Bronchial epithelial cell (primary cell): ENCODE data around the gene TXNRD3. TPM values are rescaled to one million over a fixed set of nuclear protein-coding genes. Genes with fewer than 3 reads are reported as not detected.

Experiments
- DNase-seq: peaks from one replicate; pipeline ENCODE4 v3.0.0-alpha.2; 2010; ENCODE audit warnings: low read depth
- FAIRE-seq: peaks from 2 replicates; lab custom pipeline; 2011; peaks lifted over from hg19 to GRCh38; lab: Jason Lieb, UNC
- H3K27me3 ChIP-seq: 2 replicates; pipeline ENCODE4 v1.5.1; 2011; ENCODE audit warnings: low read length; ENCODE audit not compliant: control insufficient read depth, insufficient read depth
- H3K36me3 ChIP-seq: 2 replicates; pipeline ENCODE4 v1.5.1; 2011; ENCODE audit warnings: low read length; ENCODE audit not compliant: control insufficient read depth, insufficient read depth
- H3K4me3 ChIP-seq: 2 replicates; pipeline ENCODE4 v1.5.1; 2011; ENCODE audit warnings: mild to moderate bottlenecking, low read depth, low read length, control low read depth
- total RNA-seq: library from RNA; depleted of rRNA; stranded (reverse); fragments of >200 nt; gene quantifications from 2 replicates; pipeline ENCODE4 v1.2.1, GENCODE V29; 2014
- TF ChIP-seq, protein P1 (sequence below): IDR thresholded peaks from 2 replicates; pipeline ENCODE4 v1.5.1; 2011; ENCODE audit warnings: mild to moderate bottlenecking, moderate library complexity, low read length, control low read depth, inconsistent platforms; ENCODE audit not compliant: insufficient read depth, severe bottlenecking

Gene TXNRD3
- total RNA-seq, 1 donor from 2014 or later, result 10.3 TPM

GRCh38 chr3:126692858-126693257 is 37.9 kb upstream of the TXNRD3 start:
- TF ChIP-seq, protein P1, sequence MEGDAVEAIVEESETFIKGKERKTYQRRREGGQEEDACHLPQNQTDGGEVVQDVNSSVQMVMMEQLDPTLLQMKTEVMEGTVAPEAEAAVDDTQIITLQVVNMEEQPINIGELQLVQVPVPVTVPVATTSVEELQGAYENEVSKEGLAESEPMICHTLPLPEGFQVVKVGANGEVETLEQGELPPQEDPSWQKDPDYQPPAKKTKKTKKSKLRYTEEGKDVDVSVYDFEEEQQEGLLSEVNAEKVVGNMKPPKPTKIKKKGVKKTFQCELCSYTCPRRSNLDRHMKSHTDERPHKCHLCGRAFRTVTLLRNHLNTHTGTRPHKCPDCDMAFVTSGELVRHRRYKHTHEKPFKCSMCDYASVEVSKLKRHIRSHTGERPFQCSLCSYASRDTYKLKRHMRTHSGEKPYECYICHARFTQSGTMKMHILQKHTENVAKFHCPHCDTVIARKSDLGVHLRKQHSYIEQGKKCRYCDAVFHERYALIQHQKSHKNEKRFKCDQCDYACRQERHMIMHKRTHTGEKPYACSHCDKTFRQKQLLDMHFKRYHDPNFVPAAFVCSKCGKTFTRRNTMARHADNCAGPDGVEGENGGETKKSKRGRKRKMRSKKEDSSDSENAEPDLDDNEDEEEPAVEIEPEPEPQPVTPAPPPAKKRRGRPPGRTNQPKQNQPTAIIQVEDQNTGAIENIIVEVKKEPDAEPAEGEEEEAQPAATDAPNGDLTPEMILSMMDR, result no peak
- peaks cover 4% of the 10 kb centered on the region for H3K27me3 ChIP-seq
- H3K4me3 ChIP-seq, result no peak overlapping the region
- no peak for FAIRE-seq
- DNase-seq, result no peak
- no peaks in the 10 kb centered on the region for H3K36me3 ChIP-seq

DNA sequence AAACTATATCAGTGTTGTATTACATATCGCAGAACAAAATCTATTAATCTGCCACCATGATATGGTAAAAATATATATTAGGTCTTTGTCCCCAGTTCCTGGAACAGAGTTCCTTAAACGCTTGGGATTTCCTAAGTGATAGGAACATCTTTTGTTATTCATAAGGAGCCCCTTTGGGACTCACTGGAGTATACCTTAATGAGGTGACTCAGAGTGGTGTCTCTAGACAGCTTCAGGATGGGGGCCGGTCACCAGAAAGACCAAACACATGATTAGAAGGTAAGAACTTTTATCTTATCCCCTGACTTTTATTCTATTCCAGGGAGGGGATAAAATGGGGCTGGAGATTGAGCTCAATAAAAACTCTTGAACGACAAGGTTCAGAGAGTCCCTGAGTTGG is 36.8 kb upstream of the TXNRD3 start:
- TF ChIP-seq, protein P1, result no peak
- Histone ChIP-seq H3K27me3 (peaks cover 4% of the 10 kb centered on the region), H3K4me3 (no peak overlapping the region), H3K36me3 (no peaks in the 10 kb centered on the region)
- DNase-seq, result no peak
- FAIRE-seq, result no peak

- H3K27me3 ChIP-seq, result no peaks in the 10 kb centered on the region
- DNase-seq (no peak), FAIRE-seq (no peak)
- no peak overlapping the region for H3K4me3 ChIP-seq
- TF ChIP-seq, protein P1, result no peak
- no peaks in the 10 kb centered on the region for H3K36me3 ChIP-seq
These were observed 30.6 kb upstream of the TXNRD3 start for GRCh38 chr3:126685493-126685892.

- no peak overlapping the region for H3K4me3 ChIP-seq
- no peaks in the 10 kb centered on the region for H3K36me3 ChIP-seq
- TF ChIP-seq, protein P1, result no peak
- DNase-seq, result no peak
- no peaks in the 10 kb centered on the region for H3K27me3 ChIP-seq
- no peak for FAIRE-seq
These were observed 30.1 kb upstream of the TXNRD3 start for GRCh38 chr3:126685021-126685420.

DNA sequence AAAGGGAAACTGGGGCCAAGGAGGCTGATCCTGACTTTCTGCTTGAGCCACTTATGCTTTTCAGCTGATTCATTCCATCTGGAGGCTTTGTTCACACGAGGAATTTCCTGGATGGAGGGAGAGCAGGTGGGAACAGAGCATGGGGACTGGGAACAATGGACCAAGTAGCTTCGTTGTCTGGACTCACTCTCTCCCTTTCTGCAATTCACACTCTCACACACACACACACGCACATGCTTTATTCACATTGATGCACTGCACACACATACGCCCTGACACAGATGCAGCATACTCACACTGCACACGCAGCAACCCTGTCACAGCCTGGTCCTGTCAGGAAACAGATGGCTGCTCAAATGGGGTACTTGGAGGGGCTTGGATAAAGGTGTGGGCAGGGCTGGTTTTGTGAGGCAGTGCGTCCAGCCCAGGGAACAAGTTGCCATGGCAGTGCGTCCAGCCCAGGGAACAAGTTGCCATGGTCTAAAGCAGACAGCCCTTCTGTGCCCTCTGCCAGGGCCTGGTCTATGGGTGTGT is 29.4 kb upstream of the TXNRD3 start:
- TF ChIP-seq, protein P1, result no peak
- no peaks in the 10 kb centered on the region for H3K27me3 ChIP-seq
- H3K4me3 ChIP-seq, result no peak overlapping the region
- DNase-seq, result peak; percentile 13
- H3K36me3 ChIP-seq, result no peaks in the 10 kb centered on the region
- FAIRE-seq, result no peak

DNA sequence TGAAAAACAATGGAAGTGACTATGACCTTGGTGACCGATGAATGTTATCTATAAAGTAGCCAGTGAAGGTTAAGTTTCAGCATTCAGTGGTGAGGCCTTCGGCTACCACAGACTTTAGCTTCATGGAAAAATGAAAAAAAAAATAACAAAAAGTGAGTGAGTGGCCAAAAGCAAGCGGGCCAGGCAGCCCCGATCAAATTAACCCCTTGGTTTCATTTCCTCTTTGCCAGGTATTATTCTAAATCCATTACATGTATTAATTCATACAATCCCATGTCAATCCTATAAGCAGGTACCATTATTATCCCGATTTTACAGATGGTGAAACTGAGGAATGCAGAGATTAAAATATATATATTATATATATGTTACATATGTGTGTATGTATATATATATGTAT is 28.1 kb upstream of the TXNRD3 start:
- Histone ChIP-seq H3K36me3 (no peaks in the 10 kb centered on the region), H3K27me3 (peaks cover 8% of the 10 kb centered on the region), H3K4me3 (no peak overlapping the region)
- DNase-seq, result no peak
- TF ChIP-seq, protein P1, result no peak
- FAIRE-seq, result no peak
